ENCODE measurements around the gene CAPZB. TPM values are rescaled to one million over a fixed set of nuclear protein-coding genes. Genes with fewer than 3 reads are reported as not detected.

CAPZB gene
- total RNA-seq, 1 experiment from 2014 or later: 348 TPM

GRCh38 chr1:19360016-19360415, 125.3 kb downstream of the CAPZB start:
- Histone ChIP-seq H3K23me2 (ENCODE audit: insufficient read length, low read depth, low read length, poor library complexity, severe bottlenecking) (no peaks in the 10 kb centered on the region), H3K79me1 (ENCODE audit: insufficient read depth, low read depth, low read length, poor library complexity, severe bottlenecking) (peaks cover 4% of the 10 kb centered on the region), H4K5ac (ENCODE audit: insufficient read length, low read depth, low read length) (no peak overlapping the region), H3K4me2 (ENCODE audit: insufficient read depth, insufficient read length, low read length) (no peak overlapping the region), H2AFZ (ENCODE audit: low read length) (no peak overlapping the region), H3K9ac (ENCODE audit: extremely low read depth, insufficient read length, low read length) (no peak overlapping the region), H4K8ac (replicated peaks; ENCODE audit: insufficient read length, low read depth, low read length) (no peak overlapping the region), H3K27ac (ENCODE audit: insufficient read length, low read depth, low read length) (no peak overlapping the region), H2BK20ac (ENCODE audit: low read depth, low read length, poor library complexity, severe bottlenecking) (no peak overlapping the region), H4K20me1 (ENCODE audit: control insufficient read depth, insufficient read depth, insufficient read length) (no peaks in the 10 kb centered on the region), H2AK5ac (ENCODE audit: insufficient read length, low read length) (no peak overlapping the region), H3T11ph (ENCODE audit: low read length) (no peak overlapping the region), H3K14ac (ENCODE audit: insufficient read depth, low read length) (no peak overlapping the region), H3K4me1 (ENCODE audit: insufficient read depth, low read length) (no peaks in the 10 kb centered on the region), H2BK15ac (ENCODE audit: low read depth, low read length) (no peak overlapping the region), H3K56ac (ENCODE audit: insufficient read length, low read depth, low read length) (no peak overlapping the region), H3K27me3 (ENCODE audit: insufficient read depth, low read length) (no peaks in the 10 kb centered on the region), H3K4ac (ENCODE audit: low read depth, low read length) (no peak overlapping the region), H2BK5ac (ENCODE audit: insufficient read length, low read length) (no peak overlapping the region), H3K79me2 (ENCODE audit: insufficient read depth, low read length) (peaks cover 5% of the 10 kb centered on the region; the same call in 1 of the 2 replicates), H2BK12ac (ENCODE audit: insufficient read length, low read depth, low read length) (no peak overlapping the region), H2BK120ac (ENCODE audit: low read depth, low read length, poor library complexity, severe bottlenecking) (no peak overlapping the region), H3K23ac (ENCODE audit: insufficient read length, low read depth, low read length) (no peak overlapping the region), H3K9me3 (ENCODE audit: control insufficient read depth, low read depth, low read length) (no peaks in the 10 kb centered on the region), H4K91ac (ENCODE audit: insufficient read length, low read depth, low read length) (no peak overlapping the region), H3K18ac (ENCODE audit: insufficient read length, low read depth, low read length) (no peak overlapping the region)
- no peak overlapping the region for H3K4me3 Mint-ChIP-seq
- no peaks in the 10 kb centered on the region for H3K9me3 Mint-ChIP-seq
- peaks cover 18 to 29% (median 26%) of the 10 kb centered on the region in 3 experiments for H3K36me3 Mint-ChIP-seq (ENCODE audit: insufficient read depth in 1 of 3, low read depth in 3 of 3)
- peaks cover 14 to 20% of the 10 kb centered on the region in 2 experiments for H3K4me1 Mint-ChIP-seq
- no CpG with 5 or more reads among the region's 6 CpGs for WGBS (ENCODE audit: extremely low coverage, insufficient read length, low lambda C conversion rate)
- peak overlapping the region in 2 of 3 experiments; percentile 44 to 74; a peak in 1 of 7 replicates for H3K27ac Mint-ChIP-seq
- DNase-seq: no peak
- TF ChIP-seq, protein P1, sequence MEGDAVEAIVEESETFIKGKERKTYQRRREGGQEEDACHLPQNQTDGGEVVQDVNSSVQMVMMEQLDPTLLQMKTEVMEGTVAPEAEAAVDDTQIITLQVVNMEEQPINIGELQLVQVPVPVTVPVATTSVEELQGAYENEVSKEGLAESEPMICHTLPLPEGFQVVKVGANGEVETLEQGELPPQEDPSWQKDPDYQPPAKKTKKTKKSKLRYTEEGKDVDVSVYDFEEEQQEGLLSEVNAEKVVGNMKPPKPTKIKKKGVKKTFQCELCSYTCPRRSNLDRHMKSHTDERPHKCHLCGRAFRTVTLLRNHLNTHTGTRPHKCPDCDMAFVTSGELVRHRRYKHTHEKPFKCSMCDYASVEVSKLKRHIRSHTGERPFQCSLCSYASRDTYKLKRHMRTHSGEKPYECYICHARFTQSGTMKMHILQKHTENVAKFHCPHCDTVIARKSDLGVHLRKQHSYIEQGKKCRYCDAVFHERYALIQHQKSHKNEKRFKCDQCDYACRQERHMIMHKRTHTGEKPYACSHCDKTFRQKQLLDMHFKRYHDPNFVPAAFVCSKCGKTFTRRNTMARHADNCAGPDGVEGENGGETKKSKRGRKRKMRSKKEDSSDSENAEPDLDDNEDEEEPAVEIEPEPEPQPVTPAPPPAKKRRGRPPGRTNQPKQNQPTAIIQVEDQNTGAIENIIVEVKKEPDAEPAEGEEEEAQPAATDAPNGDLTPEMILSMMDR (conservative IDR thresholded peaks at IDR 0.05): no peak
- H3K27me3 Mint-ChIP-seq (ENCODE audit: low read depth): peaks cover 1% of the 10 kb centered on the region; the same call in 1 of the 2 replicates

Data from H9 (cell line).